Stomach (tissue), 9 donors: ENCODE measurements around the gene LZTR1. TPM values are rescaled to one million over a fixed set of nuclear protein-coding genes. Genes with fewer than 3 reads are reported as not detected.

ENCODE experiments used
- DNase-seq, 2 donors: peaks; one replicate each; pipeline versions ENCODE4 v3.0.0 to v3.0.0-alpha.2; 2013 to 2019
- H3K27ac ChIP-seq, 5 donors: fragments of 200-600 bp in 4 of 5; sonication (generic) in 4 of 5; one replicate each; pipeline ENCODE4 v1.5.1; 2013 to 2019; ENCODE audit warnings: mild to moderate bottlenecking in 1 of 5, moderate library complexity in 1 of 5
- H3K27me3 ChIP-seq, 3 donors: fragments of 200-600 bp; sonication (generic); one replicate each; pipeline ENCODE4 v1.5.1; 2017 to 2019; ENCODE audit warnings: mixed run types in 1 of 3
- H3K36me3 ChIP-seq, 4 donors: fragments of 200-600 bp; sonication (generic); 1 replicate in 3 of 4; 2 replicates in 1 of 4; pipeline ENCODE4 v1.5.1; 2016 to 2019
- H3K4me1 ChIP-seq, 4 donors: fragments of 200-600 bp; sonication (generic); one replicate each; pipeline ENCODE4 v1.5.1; 2016 to 2019
- H3K4me3 ChIP-seq, 4 donors: fragments of 200-600 bp; sonication (generic) in 3 of 4; one replicate each; pipeline ENCODE4 v1.5.1; 2016 to 2019; ENCODE audit warnings: mild to moderate bottlenecking in 1 of 4
- H3K9me3 ChIP-seq, 4 donors: fragments of 200-600 bp; sonication (generic); one replicate each; pipeline ENCODE4 v1.5.1; 2016 to 2019
- CTCF ChIP-seq, 7 experiments: fragments of 450-650 bp in 4 of 7; fragments of 200-600 bp in 3 of 7; sonication (generic) in 3 of 7; IDR thresholded peaks; one replicate each; pipeline ENCODE4 v1.5.1; 2016 to 2019; ENCODE audit warnings: antibody characterized with exemption in 7 of 7, control low read depth in 2 of 7, mild to moderate bottlenecking in 1 of 7
- EP300 ChIP-seq: sonication (generic); formaldehyde crosslinking; IDR thresholded peaks from one replicate; pipeline ENCODE4 v1.6.1; 2017; ENCODE audit warnings: antibody characterized with exemption
- POLR2A ChIP-seq, 4 donors: fragments of 450-650 bp; IDR thresholded peaks; one replicate each; pipeline ENCODE4 v1.6.1; 2016; ENCODE audit warnings: antibody characterized with exemption in 4 of 4, control low read depth in 2 of 4, mild to moderate bottlenecking in 1 of 4, moderate library complexity in 1 of 4
- POLR2AphosphoS5 ChIP-seq, 3 donors: sonication (generic); formaldehyde crosslinking; IDR thresholded peaks; one replicate each; pipeline ENCODE4 v1.6.1; 2016; ENCODE audit warnings: antibody characterized with exemption in 3 of 3
- WGBS, 5 donors: extraction: QIAGEN DNeasy Blood & Tissue Kit in 3 of 5; methylation state at CpG; one replicate each; pipeline versions ENCODE4 v1.1.5 to v1.1.7; 2013 to 2018; 5-methylcytosine and 5-hydroxymethylcytosine counted together
- intact Hi-C: fragments of 100-400 bp; cut with DNase I; formaldehyde crosslinking; loops from one replicate; pipeline ENCODE4 v1.15.1; 2023; ENCODE audit warnings: low total_unique reads
- polyA plus RNA-seq, 3 donors: library from polyadenylated mRNA; stranded (reverse); fragments of 200-250 nt; gene quantifications; one replicate each; pipeline ENCODE4 v1.2.3, GENCODE V29; 2013
- total RNA-seq, 5 donors: library from RNA; depleted of rRNA; stranded (reverse); fragments of >200 nt; gene quantifications; one replicate each; pipeline versions ENCODE4 v1.1.0 to v1.2.3, GENCODE V29; 2014 to 2016
- donor health status: healthy with polysubstance abuse.
- donor health status: Bipolar disorder and iron deficiency.
- donor health status: healthy.

The LZTR1 gene
- total and polyA plus RNA-seq, 8 donors, result 13.7 to 148 (median 29.5) TPM

DNA sequence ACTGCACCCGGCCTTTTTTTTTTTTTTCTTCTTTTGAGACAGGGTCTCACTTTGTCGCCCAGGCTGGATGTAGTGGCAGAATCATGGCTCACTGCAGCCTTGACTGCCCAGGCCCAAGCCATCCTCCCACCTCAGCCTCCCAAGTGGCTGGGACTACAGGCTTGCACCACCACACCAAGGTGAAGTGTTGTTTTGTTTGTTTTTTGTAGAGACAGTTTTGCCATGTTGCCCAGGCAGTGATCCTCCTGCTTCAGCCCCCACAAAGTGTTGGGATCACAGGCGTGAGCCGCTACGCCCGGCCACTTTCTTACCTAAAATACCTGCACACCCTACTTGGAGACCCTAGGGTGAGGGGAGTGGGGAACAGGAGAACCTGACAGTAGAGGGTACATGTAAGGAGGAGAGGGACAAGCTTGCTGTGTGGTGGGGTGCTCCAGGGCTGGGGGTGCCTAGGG lies 19.6 kb upstream of the LZTR1 start:
- H3K27me3 ChIP-seq, result peaks cover 0 to 33% (median 13%) of the 10 kb centered on the region in 3 donors
- 88 to 95% (median 93%) methylated on average over 5 to 6 of the region's 6 CpGs for WGBS, 5 donors

DNA sequence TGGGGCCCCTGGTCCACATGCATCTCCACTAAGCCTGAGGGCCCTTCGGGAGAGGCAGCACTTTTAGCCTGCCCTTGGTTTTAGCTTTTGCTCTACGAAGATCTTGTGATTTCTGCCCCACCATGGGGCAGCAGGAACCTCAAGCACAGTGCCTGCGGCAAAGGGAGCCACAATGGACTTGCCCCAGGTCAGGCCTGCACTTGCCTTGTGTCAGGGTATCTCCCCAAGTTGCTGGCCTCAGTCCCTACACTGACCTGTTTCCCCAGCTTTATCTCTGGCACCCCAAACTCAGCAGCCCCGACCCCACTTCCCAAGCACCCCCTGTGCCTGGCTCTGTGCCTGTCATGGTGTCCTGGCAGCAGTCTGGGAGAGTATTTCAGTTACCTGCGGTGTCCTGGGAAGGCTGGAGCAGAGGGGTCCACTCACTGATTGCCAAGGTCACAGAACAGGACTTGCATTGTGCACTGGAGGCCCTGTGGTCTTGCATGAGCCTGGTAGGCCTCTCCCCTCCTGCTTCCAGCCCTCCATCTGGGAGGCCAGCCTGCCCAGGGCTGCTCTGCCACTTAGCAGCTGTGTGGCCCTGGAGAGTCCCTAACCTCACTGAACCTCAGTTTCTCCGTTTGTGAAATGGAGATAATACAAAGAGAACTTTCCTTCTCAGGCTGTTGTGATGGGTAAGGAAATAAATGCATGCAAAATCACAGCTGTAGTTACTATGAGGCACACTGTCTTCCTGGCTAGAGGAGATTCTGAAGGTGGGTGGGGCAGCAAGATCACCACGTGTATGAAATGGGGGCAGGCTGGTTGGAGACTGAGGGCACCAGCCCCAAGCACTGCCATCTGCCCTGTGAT lies 18.7 kb upstream of the LZTR1 start:
- intact Hi-C loops, result loop anchor here (10.0 kb wide), 1 partner anchor 61 kb away; no protein-coding TSS in a partner anchor
- H3K27me3 ChIP-seq, result peaks cover 0 to 33% (median 13%) of the 10 kb centered on the region in 3 donors
- no peak for TF ChIP-seq CTCF (IDR thresholded peaks at IDR 0.05)
- no peaks in the 10 kb centered on the region for H3K9me3 ChIP-seq
- H3K4me1 ChIP-seq, result peaks cover 9 to 29% (median 14%) of the 10 kb centered on the region in 4 donors
- 68 to 82% (median 77%) methylated on average over 7 of the region's 7 CpGs for WGBS, 5 donors
- no peak overlapping the region for H3K27ac ChIP-seq
- H3K36me3 ChIP-seq, result no peaks in the 10 kb centered on the region
- peak in 1 of 2 donors; percentile 15 for DNase-seq
- H3K4me3 ChIP-seq, result no peak overlapping the region

More for the DNA sequence above, 19.6 kb upstream of the LZTR1 start:
- H3K4me3 ChIP-seq, result no peak overlapping the region
- H3K9me3 ChIP-seq, result no peaks in the 10 kb centered on the region
- H3K4me1 ChIP-seq, result peaks cover 15 to 34% (median 22%) of the 10 kb centered on the region in 4 donors
- no peaks in the 10 kb centered on the region for H3K36me3 ChIP-seq
- H3K27ac ChIP-seq, result no peak overlapping the region
- TF ChIP-seq POLR2A (IDR thresholded peaks at IDR 0.05) (no peak), CTCF (IDR thresholded peaks at IDR 0.05) (no peak)
- DNase-seq, result no peak
- intact Hi-C loops, result loop anchor here (10.0 kb wide), 1 partner anchor 62 kb away; no protein-coding TSS in a partner anchor

- TF ChIP-seq POLR2AphosphoS5 (IDR thresholded peaks at IDR 0.05) (no peak), EP300 (no peak), CTCF (IDR thresholded peaks at IDR 0.05) (no peak), POLR2A (IDR thresholded peaks at IDR 0.05) (no peak)
- no peak for DNase-seq
- Histone ChIP-seq H3K9me3 (no peaks in the 10 kb centered on the region), H3K4me1 (peaks cover 9 to 35% (median 14%) of the 10 kb centered on the region in 4 donors), H3K36me3 (no peaks in the 10 kb centered on the region), H3K4me3 (peak overlapping the region; percentile 42 to 51 (median 49)), H3K27ac (no peak overlapping the region), H3K27me3 (peaks cover 0 to 33% (median 13%) of the 10 kb centered on the region in 3 donors)
- intact Hi-C loops, result loop anchor here (10.0 kb wide), 1 partner anchor 61 kb away; no protein-coding TSS in a partner anchor
- WGBS, 5 donors, result 47 to 62% (median 61%) methylated on average over 4 to 6 of the region's 6 CpGs
Observed at GRCh38 chr22:20964090-20964798, 17.9 kb upstream of the LZTR1 start.

DNA sequence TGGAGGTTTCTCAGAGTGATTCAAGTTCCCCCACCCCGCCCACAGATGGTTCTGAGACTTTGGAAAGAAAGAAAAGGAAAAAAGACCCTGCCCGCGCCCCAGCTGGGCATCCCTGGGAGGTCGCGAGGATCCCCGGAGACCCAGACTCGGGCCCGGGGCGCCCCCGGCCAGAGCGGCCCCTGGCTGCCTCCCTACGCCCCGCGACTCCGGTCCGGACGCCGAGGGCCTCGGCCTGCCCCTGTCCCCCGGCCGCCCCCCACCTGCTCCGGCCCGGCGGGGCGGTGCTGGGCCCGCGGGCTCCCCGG lies 17.3 kb upstream of the LZTR1 start:
- DNase-seq, result no peak
- H3K27ac ChIP-seq, result no peak overlapping the region
- no peaks in the 10 kb centered on the region for H3K36me3 ChIP-seq
- peaks cover 9 to 35% (median 14%) of the 10 kb centered on the region in 4 donors for H3K4me1 ChIP-seq
- H3K4me3 ChIP-seq, result peak overlapping the region; percentile 42 to 51 (median 49)
- H3K27me3 ChIP-seq, result peaks cover 0 to 33% (median 13%) of the 10 kb centered on the region in 3 donors
- TF ChIP-seq POLR2A (IDR thresholded peaks at IDR 0.05) (no peak), POLR2AphosphoS5 (IDR thresholded peaks at IDR 0.05) (no peak), CTCF (IDR thresholded peaks at IDR 0.05) (no peak), EP300 (no peak)
- 1 to 5% (median 1%) methylated on average over 13 to 24 of the region's 28 CpGs for WGBS, 5 donors
- intact Hi-C loops, result loop anchor here (10.0 kb wide), 1 partner anchor 60 kb away; no protein-coding TSS in a partner anchor
- no peaks in the 10 kb centered on the region for H3K9me3 ChIP-seq
